Endothelial cell of umbilical vein (primary cell): ENCODE results near the gene CMSS1. TPM values are rescaled to one million over a fixed set of nuclear protein-coding genes. Genes with fewer than 3 reads are reported as not detected.

Experiments
- BruUV-seq: library from RNA; stranded (reverse); fragments of 400-500 nt; replicated peaks from 2 replicates; lab custom pipeline; 2021; lab: Mats Ljungman, UMichigan
- CTCF ChIA-PET: fragments of 300-600, 350-600 bp; sonication (Branson Sonifier 250); formaldehyde crosslinking; loops from one replicate; lab custom pipeline; 2021; ENCODE audit warnings: antibody characterized with exemption, inconsistent platforms; lab: Charles Lee
- POLR2A ChIA-PET: fragments of 300-600, 350-600 bp; sonication (Branson Sonifier 250); formaldehyde crosslinking; loops from one replicate; lab custom pipeline; 2021; ENCODE audit warnings: antibody characterized with exemption, inconsistent platforms; lab: Charles Lee
- DNase-seq: peaks from one replicate; pipeline ENCODE4 v3.0.0-alpha.2; 2011; ENCODE audit warnings: low read depth, low spot score
- FAIRE-seq: peaks from 2 replicates; lab custom pipeline; 2011; peaks lifted over from hg19 to GRCh38; lab: Jason Lieb, UNC
- H2AFZ ChIP-seq: 2 replicates; pipeline ENCODE4 v1.6.0; 2012; ENCODE audit warnings: low read depth, low read length, control low read depth, inconsistent platforms
- H3K27ac ChIP-seq: 2 replicates; pipeline ENCODE4 v1.5.1; 2011; ENCODE audit warnings: low read depth, mild to moderate bottlenecking, control low read depth, low read length, moderate library complexity; ENCODE audit not compliant: insufficient read depth
- H3K27me3 ChIP-seq, 2 experiments: 2 replicates each; pipeline versions ENCODE4 v1.6.0 to v1.6.1; 2011; ENCODE audit warnings: low read length in 2 of 2, mixed read lengths in 1 of 2; ENCODE audit not compliant: control insufficient read depth in 2 of 2, insufficient read depth in 2 of 2
- H3K36me3 ChIP-seq, 2 experiments: 2 replicates in 1 of 2; 3 replicates in 1 of 2; pipeline ENCODE4 v1.5.1; 2011; ENCODE audit warnings: low read length in 2 of 2, mild to moderate bottlenecking in 1 of 2, moderate library complexity in 1 of 2; ENCODE audit not compliant: control insufficient read depth in 2 of 2, insufficient read depth in 2 of 2; ENCODE audit errors: extremely low read depth in 1 of 2
- H3K4me1 ChIP-seq: 3 replicates; pipeline ENCODE4 v1.5.1; 2011; ENCODE audit warnings: mild to moderate bottlenecking, low read length; ENCODE audit not compliant: control insufficient read depth, insufficient read depth; ENCODE audit errors: extremely low read depth
- H3K4me2 ChIP-seq: 2 replicates; pipeline ENCODE4 v1.6.1; 2011; ENCODE audit warnings: low read length, control low read depth, mixed read lengths; ENCODE audit not compliant: insufficient read depth
- H3K4me3 ChIP-seq, 3 experiments: fragments of 200-600 bp in 1 of 3; sonication (generic), shearing (Covaris generic) in 1 of 3; replicated peaks in 1 of 3; 2 replicates each; pipeline ENCODE4 v1.5.1; 2011 to 2016; ENCODE audit warnings: control low read depth in 3 of 3, low read length in 3 of 3, mild to moderate bottlenecking in 2 of 3, inconsistent platforms in 1 of 3, low read depth in 1 of 3, moderate library complexity in 1 of 3; ENCODE audit not compliant: insufficient read depth in 1 of 3
- H3K79me2 ChIP-seq: 2 replicates; pipeline ENCODE4 v1.6.0; 2012; ENCODE audit warnings: low read length, inconsistent platforms; ENCODE audit not compliant: control insufficient read depth, insufficient read depth
- H3K9ac ChIP-seq: replicated peaks from 2 replicates; pipeline ENCODE3; 2011; ENCODE audit warnings: low read length, control low read depth; ENCODE audit not compliant: insufficient read depth; ENCODE audit errors: extremely low read depth
- H3K9me1 ChIP-seq: replicated peaks from 3 replicates; pipeline ENCODE4 v1.6.0; 2011; ENCODE audit warnings: mild to moderate bottlenecking, low read length; ENCODE audit not compliant: control insufficient read depth, insufficient read depth; ENCODE audit errors: extremely low read depth
- H3K9me3 ChIP-seq: replicated peaks from 2 replicates; pipeline ENCODE4 v1.5.1; 2012; ENCODE audit warnings: low read length, inconsistent platforms; ENCODE audit not compliant: control insufficient read depth, insufficient read depth
- H4K20me1 ChIP-seq: replicated peaks from 2 replicates; pipeline ENCODE3; 2011; ENCODE audit warnings: mild to moderate bottlenecking, low read length; ENCODE audit not compliant: control insufficient read depth, insufficient read depth; ENCODE audit errors: extremely low read depth
- CTCF ChIP-seq, 2 donors: IDR thresholded peaks; 1 replicate in 1 of 2; 2 replicates in 1 of 2; pipeline ENCODE4 v1.5.1; 2011; ENCODE audit warnings: low read length in 2 of 2, mild to moderate bottlenecking in 2 of 2, moderate library complexity in 2 of 2, control low read depth in 1 of 2, inconsistent platforms in 1 of 2, low read depth in 1 of 2; ENCODE audit not compliant: insufficient read depth in 1 of 2; ENCODE audit errors: extremely low read depth in 1 of 2
- EZH2 ChIP-seq: IDR thresholded peaks from 2 replicates; pipeline ENCODE4 v1.6.1; 2012; ENCODE audit warnings: borderline replicate concordance, low read depth, mild to moderate bottlenecking, moderate library complexity, low read length, inconsistent platforms; ENCODE audit not compliant: severe bottlenecking
- FOS ChIP-seq: IDR thresholded peaks from 2 replicates; pipeline ENCODE4 v1.6.1; 2011; ENCODE audit warnings: mild to moderate bottlenecking, low read length, moderate library complexity, borderline replicate concordance; ENCODE audit not compliant: insufficient read depth
- GATA2 ChIP-seq: IDR thresholded peaks from 2 replicates; pipeline ENCODE4 v1.7.0; 2011; ENCODE audit warnings: low read depth, mild to moderate bottlenecking, moderate library complexity, mixed read lengths, low read length; ENCODE audit not compliant: insufficient read length, insufficient read depth
- MYC ChIP-seq: IDR thresholded peaks from one replicate; pipeline ENCODE4 v1.6.1; 2011; ENCODE audit warnings: mild to moderate bottlenecking, low read depth, low read length
- POLR2A ChIP-seq: IDR thresholded peaks from 2 replicates; pipeline ENCODE4 v1.6.1; 2012; ENCODE audit warnings: low read depth, mild to moderate bottlenecking, control low read depth, low read length
- POLR2AphosphoS5 ChIP-seq: IDR thresholded peaks from 2 replicates; pipeline ENCODE4 v1.6.1; 2012; ENCODE audit warnings: low read depth, mild to moderate bottlenecking, control low read depth, low read length, moderate library complexity; ENCODE audit not compliant: insufficient read depth
- dilution Hi-C: fragments of 300-500 bp; cut with MboI; formaldehyde crosslinking; loops from one replicate; pipeline ENCODE4 v1.15.0; 2019; ENCODE audit warnings: low sequenced_read_pairs; ENCODE audit not compliant: extremely low pct_ligation_motif_present
- intact Hi-C: fragments of 100-400 bp; cut with micrococcal nuclease; formaldehyde crosslinking; loops from one replicate; pipeline ENCODE4 v1.10.0; 2022
- polyA plus RNA-seq, 4 experiments: library from polyadenylated mRNA; depleted of rRNA in 3 of 4; stranded (reverse) in 3 of 4; unstranded in 1 of 4; fragments of >200 nt; gene quantifications; 2 replicates each; pipeline versions ENCODE4 v1.2.1 to v1.2.3, GENCODE V29; 2011 to 2012; ENCODE audit warnings: missing spikeins in 1 of 4
- total RNA-seq: library from RNA; stranded (reverse); gene quantifications from 2 replicates; pipeline ENCODE4 v1.2.3, GENCODE V29; 2021

Gene CMSS1
- total and polyA plus RNA-seq, 2 donors (not counting 3 experiments of a cell fraction or from before 2014, with no cell fraction given): 9.7 to 60.6 TPM

DNA sequence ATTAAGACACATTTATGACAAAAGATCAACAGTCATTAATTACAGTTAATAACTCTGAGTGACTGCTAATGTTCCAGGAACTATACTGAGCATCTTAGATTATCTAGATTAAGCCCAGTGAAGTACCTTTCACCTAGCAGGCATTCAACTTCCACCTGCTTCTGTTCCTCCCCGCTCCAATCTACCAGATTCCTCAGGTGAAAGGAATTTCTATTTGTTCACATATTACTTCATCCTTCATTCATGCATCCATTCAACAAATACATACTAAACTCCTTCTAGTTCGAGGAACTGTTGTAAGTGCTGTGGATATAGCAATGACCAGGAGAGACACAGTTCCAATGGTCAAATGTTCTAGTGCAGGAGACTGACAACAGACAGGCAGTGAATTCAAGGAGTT is 157.3 kb downstream of the CMSS1 start:
- Histone ChIP-seq H3K9ac (no peak overlapping the region), H3K4me3 (no peak overlapping the region), H3K27ac (no peak overlapping the region), H3K9me3 (no peaks in the 10 kb centered on the region), H3K4me2 (no peak overlapping the region), H3K79me2 (no peaks in the 10 kb centered on the region), H4K20me1 (no peaks in the 10 kb centered on the region), H3K9me1 (no peaks in the 10 kb centered on the region), H3K27me3 (no peaks in the 10 kb centered on the region), H3K36me3 (no peaks in the 10 kb centered on the region), H2AFZ (no peak overlapping the region), H3K4me1 (no peaks in the 10 kb centered on the region)
- FAIRE-seq: no peak
- intact Hi-C loops (no loop called here), dilution Hi-C loops (no loop called here)
- TF ChIP-seq POLR2A (no peak), POLR2AphosphoS5 (no peak), EZH2 (no peak), MYC (no peak), GATA2 (no peak), CTCF (IDR thresholded peaks at IDR 0.05; ENCODE audit: extremely low read depth in 1 of 2, insufficient read depth in 1 of 2, low read depth in 1 of 2, low read length in 2 of 2) (no peak), FOS (no peak)
- no peak for DNase-seq
- CTCF ChIA-PET: interaction anchor here (1.4 to 1.6 kb wide), 2 partner anchors 13 to 20 kb away, joined by 3 read pairs; no protein-coding TSS in a partner anchor
- no TSS peak for BruUV-seq
- POLR2A ChIA-PET: no interaction called here
